SK-N-SH (cell line): ENCODE measurements around the gene FGD3. TPM values are rescaled to one million over a fixed set of nuclear protein-coding genes. Genes with fewer than 3 reads are reported as not detected.

Experiments
- CTCF ChIA-PET: fragments of 300-600, 350-600 bp; formaldehyde crosslinking; extraction: SDS; loops from one replicate; lab custom pipeline; 2021; lab: Yijun Ruan, JAX
- POLR2A ChIA-PET: fragments of 350-600 bp; sonication (Branson Sonifier 250); formaldehyde crosslinking; extraction: SDS; loops from one replicate; lab custom pipeline; 2020; ENCODE audit warnings: antibody characterized with exemption, inconsistent platforms; lab: Yijun Ruan, JAX
- DNase-seq: peaks from one replicate; pipeline ENCODE4 v3.0.0; 2012
- H2AFZ ChIP-seq: fragments of 200-600 bp; sonication (generic); 2 replicates; pipeline ENCODE4 v1.8.1; 2016; ENCODE audit warnings: antibody characterized with exemption, mild to moderate bottlenecking, low read depth
- H3F3A ChIP-seq: fragments of 200-600 bp; sonication (generic); replicated peaks from 2 replicates; pipeline ENCODE3; 2016; ENCODE audit warnings: antibody characterized with exemption, mild to moderate bottlenecking; ENCODE audit not compliant: insufficient read depth
- H3K27ac ChIP-seq, 2 experiments: fragments of 200-500 bp in 1 of 2; fragments of 200-600 bp in 1 of 2; sonication (Bioruptor generic) in 1 of 2; sonication (generic), shearing (Covaris generic) in 1 of 2; 2 replicates each; pipeline versions ENCODE4 v1.5.1 to v1.6.1; 2014 to 2016; ENCODE audit warnings: low read depth in 2 of 2, inconsistent platforms in 1 of 2, low read length in 1 of 2, mild to moderate bottlenecking in 1 of 2, mixed read lengths in 1 of 2
- H3K27me3 ChIP-seq: fragments of 200-600 bp; sonication (generic), shearing (Covaris generic); 2 replicates; pipeline ENCODE4 v1.6.1; 2016; ENCODE audit warnings: mixed run types; ENCODE audit not compliant: insufficient read depth
- H3K36me3 ChIP-seq, 2 experiments: fragments of 200-500 bp in 1 of 2; fragments of 200-600 bp in 1 of 2; sonication (Bioruptor generic) in 1 of 2; sonication (generic) in 1 of 2; replicated peaks in 1 of 2; 2 replicates each; pipeline versions ENCODE3 to v1.5.1; 2014 to 2016; ENCODE audit warnings: low read length in 1 of 2, mild to moderate bottlenecking in 1 of 2; ENCODE audit not compliant: insufficient read depth in 2 of 2, control insufficient read depth in 1 of 2
- H3K4me1 ChIP-seq, 2 experiments: fragments of 200-500 bp in 1 of 2; fragments of 200-600 bp in 1 of 2; sonication (Bioruptor generic) in 1 of 2; sonication (generic), shearing (Covaris generic) in 1 of 2; 2 replicates each; pipeline versions ENCODE4 v1.5.1 to v1.6.1; 2014 to 2016; ENCODE audit warnings: low read depth in 1 of 2, low read length in 1 of 2, mixed run types in 1 of 2; ENCODE audit not compliant: insufficient read depth in 2 of 2, control insufficient read depth in 1 of 2
- H3K4me2 ChIP-seq: fragments of 200-600 bp; sonication (generic), shearing (Covaris generic); 2 replicates; pipeline ENCODE4 v1.6.1; 2017; ENCODE audit warnings: mixed run types
- H3K4me3 ChIP-seq, 2 experiments: fragments of 200-500 bp in 1 of 2; fragments of 200-600 bp in 1 of 2; sonication (Bioruptor generic) in 1 of 2; sonication (generic), shearing (Covaris generic) in 1 of 2; 2 replicates each; pipeline versions ENCODE4 v1.5.1 to v1.8.1; 2014 to 2016; ENCODE audit warnings: low read depth in 2 of 2, inconsistent platforms in 1 of 2, low read length in 1 of 2, mild to moderate bottlenecking in 1 of 2, mixed read lengths in 1 of 2, moderate library complexity in 1 of 2
- H3K79me2 ChIP-seq: fragments of 200-600 bp; sonication (generic); 2 replicates; pipeline ENCODE4 v1.8.1; 2017; ENCODE audit warnings: mild to moderate bottlenecking; ENCODE audit not compliant: insufficient read depth
- H3K9ac ChIP-seq: fragments of 200-600 bp; sonication (generic); 2 replicates; pipeline ENCODE4 v1.6.1; 2017; ENCODE audit warnings: mixed run types
- H3K9me2 ChIP-seq: fragments of 200-600 bp; sonication (generic); 2 replicates; pipeline ENCODE4 v1.6.1; 2017; ENCODE audit warnings: mixed run types
- H3K9me3 ChIP-seq: fragments of 200-600 bp; sonication (generic); 2 replicates; pipeline ENCODE4 v1.6.1; 2017; ENCODE audit warnings: mixed run types, mild to moderate bottlenecking, moderate library complexity
- H4K20me1 ChIP-seq: fragments of 200-600 bp; sonication (generic); 2 replicates; pipeline ENCODE4 v1.6.1; 2017; ENCODE audit warnings: mild to moderate bottlenecking, mixed run types; ENCODE audit not compliant: insufficient read depth
- CHD2 ChIP-seq: fragments of 150-350 bp; IDR thresholded peaks from 2 replicates; pipeline ENCODE4 v1.6.1; 2018; ENCODE audit warnings: low read length; ENCODE audit not compliant: partially characterized antibody
- CTCF ChIP-seq: fragments of 200-600 bp; sonication (generic); IDR thresholded peaks from 2 replicates; pipeline ENCODE4 v1.6.1; 2017; ENCODE audit warnings: antibody characterized with exemption, mild to moderate bottlenecking, moderate library complexity
- EP300 ChIP-seq, 2 experiments: IDR thresholded peaks; 2 replicates each; pipeline versions ENCODE4 v1.4.0 to v1.6.1; 2012; ENCODE audit warnings: borderline replicate concordance in 1 of 2, low read depth in 1 of 2, low read length in 1 of 2
- EZH2phosphoT487 ChIP-seq: fragments of 200-600 bp; sonication (generic); IDR thresholded peaks from 2 replicates; pipeline ENCODE4 v1.6.1; 2017; ENCODE audit warnings: low read depth, mixed run types, mild to moderate bottlenecking, antibody characterized with exemption, moderate library complexity, borderline replicate concordance
- FOSL2 ChIP-seq: IDR thresholded peaks from 2 replicates; pipeline ENCODE4 v1.4.0; 2012; ENCODE audit warnings: low read depth, mild to moderate bottlenecking, moderate library complexity, borderline replicate concordance
- FOXM1 ChIP-seq: IDR thresholded peaks from 2 replicates; pipeline ENCODE4 v1.4.0; 2012; ENCODE audit warnings: low read depth, mild to moderate bottlenecking
- JUND ChIP-seq: IDR thresholded peaks from 2 replicates; pipeline ENCODE4 v1.4.0; 2012
- MAX ChIP-seq: IDR thresholded peaks from 2 replicates; pipeline ENCODE4 v1.4.0; 2012; ENCODE audit warnings: low read depth
- MEF2A ChIP-seq: IDR thresholded peaks from 2 replicates; pipeline ENCODE4 v1.4.0; 2012; ENCODE audit warnings: low read depth, borderline replicate concordance
- MXI1 ChIP-seq: IDR thresholded peaks from 2 replicates; pipeline ENCODE4 v1.6.1; 2012; ENCODE audit warnings: mild to moderate bottlenecking, low read depth, low read length, improper control_type of control experiment
- NFIC ChIP-seq: IDR thresholded peaks from 2 replicates; pipeline ENCODE4 v1.4.0; 2012; ENCODE audit warnings: borderline replicate concordance
- NRF1 ChIP-seq: IDR thresholded peaks from 2 replicates; pipeline ENCODE4 v1.6.1; 2012; ENCODE audit warnings: low read depth, mild to moderate bottlenecking, low read length
- PBX3 ChIP-seq: IDR thresholded peaks from 2 replicates; pipeline ENCODE4; 2012
- POLR2AphosphoS5 ChIP-seq: IDR thresholded peaks from 2 replicates; pipeline ENCODE4 v1.6.1; 2012; ENCODE audit warnings: low read depth, low read length
- RAD21 ChIP-seq: IDR thresholded peaks from 2 replicates; pipeline ENCODE4 v1.6.1; 2012; ENCODE audit warnings: mild to moderate bottlenecking, low read length
- REST ChIP-seq: IDR thresholded peaks from 2 replicates; pipeline ENCODE4 v1.6.1; 2012; ENCODE audit warnings: mild to moderate bottlenecking, low read depth, low read length, moderate library complexity
- RFX5 ChIP-seq: IDR thresholded peaks from 2 replicates; pipeline ENCODE4 v1.6.1; 2012; ENCODE audit warnings: mild to moderate bottlenecking, improper control_type of control experiment, low read length
- SIN3A ChIP-seq: IDR thresholded peaks from 2 replicates; pipeline ENCODE4 v1.6.1; 2012; ENCODE audit warnings: low read depth, mild to moderate bottlenecking, low read length, moderate library complexity, borderline replicate concordance
- SMC3 ChIP-seq: IDR thresholded peaks from 2 replicates; pipeline ENCODE4 v1.6.1; 2012; ENCODE audit warnings: low read depth, low read length, improper control_type of control experiment
- TAF1 ChIP-seq: IDR thresholded peaks from 2 replicates; pipeline ENCODE4 v1.6.1; 2012; ENCODE audit warnings: low read depth, mild to moderate bottlenecking, low read length, moderate library complexity, borderline replicate concordance
- TCF12 ChIP-seq: IDR thresholded peaks from 2 replicates; pipeline ENCODE4 v1.4.0; 2012
- YY1 ChIP-seq: IDR thresholded peaks from 2 replicates; pipeline ENCODE4 v1.4.0; 2012; ENCODE audit warnings: low read depth, mild to moderate bottlenecking
- WGBS: methylation state at CpG from one replicate; pipeline ENCODE4 v1.1.6; 2017; ENCODE audit warnings: low lambda C conversion rate; 5-methylcytosine and 5-hydroxymethylcytosine counted together
- polyA plus RNA-seq, 3 experiments: library from polyadenylated mRNA; depleted of rRNA; stranded (reverse); fragments of >200 nt; gene quantifications; 2 replicates each; pipeline ENCODE4 v1.2.3, GENCODE V29; 2012

FGD3 gene
- polyA plus RNA-seq, 1 of the 3 experiments (the other 2 are of a cell fraction): not detected

- Histone ChIP-seq H3F3A (no peaks in the 10 kb centered on the region), H3K27ac (no peak overlapping the region), H2AFZ (no peak overlapping the region), H3K4me3 (no peak overlapping the region), H3K9ac (no peak overlapping the region), H3K4me1 (peaks cover 0 to 20% of the 10 kb centered on the region in 2 experiments; a peak in 1 of 4 replicates), H3K9me3 (no peaks in the 10 kb centered on the region), H3K79me2 (no peaks in the 10 kb centered on the region), H4K20me1 (no peaks in the 10 kb centered on the region), H3K36me3 (no peaks in the 10 kb centered on the region), H3K4me2 (no peak overlapping the region), H3K27me3 (no peaks in the 10 kb centered on the region), H3K9me2 (no peaks in the 10 kb centered on the region)
- POLR2A ChIA-PET: no interaction called here
- CTCF ChIA-PET: interaction anchor here (1.0 to 1.3 kb wide), 3 partner anchors 14 to 99 kb away, joined by 3 read pairs; no protein-coding TSS in a partner anchor
- TF ChIP-seq FOSL2 (no peak), CHD2 (no peak), REST (no peak), POLR2AphosphoS5 (no peak), MAX (no peak), SMC3 (no peak), FOXM1 (no peak), EZH2phosphoT487 (no peak), PBX3 (no peak), RAD21 (no peak), EP300 (IDR thresholded peaks at IDR 0.05; ENCODE audit: borderline replicate concordance in 1 of 2, low read depth in 1 of 2, low read length in 1 of 2) (no peak), TAF1 (no peak)
- DNase-seq: peak; percentile 8
- whole genome bisulfite sequencing: 70% methylated on average over 9 of the region's 13 CpGs
Observed at GRCh38 chr9:93010056-93010455, 62.7 kb downstream of the FGD3 start.

- H3F3A ChIP-seq: no peaks in the 10 kb centered on the region
- H3K27ac ChIP-seq: peak overlapping the region in 1 of 2 experiments; percentile 25; a peak in 1 of 4 replicates
- no peaks in the 10 kb centered on the region for H3K36me3 ChIP-seq
- no peaks in the 10 kb centered on the region for H3K9me2 ChIP-seq
- H3K9me3 ChIP-seq: no peaks in the 10 kb centered on the region
- H4K20me1 ChIP-seq: no peaks in the 10 kb centered on the region
- no peak overlapping the region for H2AFZ ChIP-seq
- peaks cover 0 to 20% of the 10 kb centered on the region in 2 experiments; a peak in 1 of 4 replicates for H3K4me1 ChIP-seq
- CTCF ChIA-PET: interaction anchor here (1.0 to 1.2 kb wide), 2 partner anchors 13 to 98 kb away, joined by 3 read pairs; no protein-coding TSS in a partner anchor
- POLR2A ChIA-PET: no interaction called here
- no peak overlapping the region for H3K4me3 ChIP-seq
- 50% methylated on average over 1 of the region's 4 CpGs for WGBS
- no peak overlapping the region for H3K4me2 ChIP-seq
- H3K79me2 ChIP-seq: no peaks in the 10 kb centered on the region
- DNase-seq: peak; percentile 54
- no peak overlapping the region for H3K9ac ChIP-seq
- H3K27me3 ChIP-seq: no peaks in the 10 kb centered on the region
- TF ChIP-seq FOSL2 (no peak), MEF2A (no peak), NRF1 (no peak), FOXM1 (no peak), POLR2AphosphoS5 (no peak), CTCF (no peak), JUND (no peak), MXI1 (no peak), YY1 (no peak), RFX5 (no peak), RAD21 (no peak), NFIC (no peak), CHD2 (no peak), MAX (no peak), SIN3A (no peak), TCF12 (no peak)
Observed at GRCh38 chr9:93010704-93011103, 63.4 kb downstream of the FGD3 start.
